ENCODE measurements around the gene SMAD5.

Gene SMAD5

DNA sequence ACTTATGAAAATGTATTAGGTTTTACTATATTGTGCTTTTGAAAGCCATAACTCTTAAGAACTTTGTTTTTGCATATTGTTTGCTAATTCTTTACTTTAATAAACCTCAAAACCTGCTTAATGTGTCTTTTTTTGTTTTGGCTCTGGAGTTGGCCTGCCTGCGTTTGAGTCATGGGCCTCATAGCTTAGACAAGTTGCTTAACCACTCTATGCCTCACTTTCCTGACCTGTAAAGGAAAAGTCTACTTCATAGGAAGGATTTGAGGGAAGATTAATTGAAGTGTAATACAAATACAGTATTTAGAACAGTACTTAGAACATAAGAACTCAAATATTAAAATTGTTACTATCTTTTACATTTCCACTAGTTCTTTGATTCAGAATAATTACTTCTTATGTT is 50.0 kb downstream of the SMAD5 start:
- H3K9ac ChIP-seq (ENCODE audit: insufficient read length) = no peak overlapping the region
- no peak for DNase-seq (ENCODE audit: low read depth, low spot score)
- no peaks in the 10 kb centered on the region for H3K9me3 ChIP-seq (ENCODE audit: low read depth, low read length)
- H3K27ac ChIP-seq = no peak overlapping the region
- no peak overlapping the region for H3K4me3 ChIP-seq
- no peak for TF ChIP-seq POLR2AphosphoS5 (IDR thresholded peaks at IDR 0.05; ENCODE audit: borderline replicate concordance, low read depth, low read length)
- TF ChIP-seq EZH2 (IDR thresholded peaks at IDR 0.05) = no peak
- no peak for TF ChIP-seq FOXP2 (optimal IDR thresholded peaks at IDR 0.05; ENCODE audit: control extremely low read depth, extremely low read length, insufficient read depth)
- peaks cover 17% of the 10 kb centered on the region for H3K36me3 ChIP-seq (ENCODE audit: insufficient read depth, low read length)

DNA sequence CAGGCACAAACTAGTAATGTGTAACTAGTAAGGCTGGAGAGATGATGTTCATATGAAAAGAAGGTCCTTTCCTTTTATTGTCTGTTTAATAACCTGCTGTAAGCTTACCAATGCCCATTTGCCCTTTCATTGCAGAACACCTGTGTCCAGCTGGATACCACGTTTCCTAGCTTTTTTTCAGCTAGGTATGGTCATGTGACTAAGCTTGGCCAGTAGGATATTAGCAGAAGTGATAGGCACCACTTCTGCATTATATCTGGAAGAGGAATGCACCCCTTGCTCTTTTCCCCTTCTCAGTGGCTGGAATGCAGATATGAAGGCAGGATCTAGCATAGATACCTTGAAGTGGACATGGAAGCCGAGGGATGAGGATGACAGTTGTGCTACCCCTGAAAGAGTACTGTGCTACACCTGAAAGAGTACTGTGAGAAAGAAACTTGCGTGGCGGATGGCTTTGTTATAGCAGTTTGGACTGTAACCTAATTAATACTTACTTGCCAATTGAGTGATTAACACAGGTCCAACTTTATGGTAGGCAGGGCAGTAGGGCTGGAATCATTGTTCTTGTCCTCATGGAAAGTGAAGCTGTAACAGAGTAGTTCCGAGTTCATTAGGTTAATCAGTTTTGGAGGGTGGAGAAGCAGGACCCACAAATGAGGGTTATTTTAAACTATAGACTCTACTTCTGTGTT is 53.5 kb downstream of the SMAD5 start:
- Histone ChIP-seq H3K36me3 (ENCODE audit: insufficient read depth, low read length) (no peaks in the 10 kb centered on the region; the same call in 1 of the 2 replicates), H3K4me3 (no peak overlapping the region), H3K9ac (ENCODE audit: insufficient read length) (no peak overlapping the region), H3K27ac (no peak overlapping the region), H3K9me3 (ENCODE audit: low read depth, low read length) (no peaks in the 10 kb centered on the region)
- TF ChIP-seq POLR2AphosphoS5 (IDR thresholded peaks at IDR 0.05; ENCODE audit: borderline replicate concordance, low read depth, low read length) (no peak), FOXP2 (optimal IDR thresholded peaks at IDR 0.05; ENCODE audit: control extremely low read depth, extremely low read length, insufficient read depth) (no peak), EZH2 (IDR thresholded peaks at IDR 0.05) (no peak)
- no peak for DNase-seq (ENCODE audit: low read depth, low spot score)

DNA sequence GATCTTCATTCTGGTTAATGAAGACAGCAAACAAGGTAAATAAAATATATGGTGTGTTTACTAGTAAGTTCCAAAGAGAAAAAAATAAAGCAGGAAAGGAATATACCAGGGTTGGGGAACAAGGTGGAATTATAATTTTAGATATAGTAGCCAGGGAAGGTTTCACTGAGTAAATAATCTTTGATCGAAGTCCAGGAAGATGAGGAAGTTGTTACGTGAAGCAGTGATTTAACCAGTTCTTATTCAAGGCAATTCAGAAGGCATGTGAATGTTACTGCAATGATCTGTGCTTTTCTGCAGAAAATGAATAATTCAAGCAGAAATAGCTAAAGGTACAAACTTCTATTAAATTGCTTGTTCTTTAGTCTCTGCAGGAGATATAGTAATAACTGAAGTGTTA is 54.2 kb downstream of the SMAD5 start:
- TF ChIP-seq EZH2 (IDR thresholded peaks at IDR 0.05) (no peak), POLR2AphosphoS5 (IDR thresholded peaks at IDR 0.05; ENCODE audit: borderline replicate concordance, low read depth, low read length) (no peak), FOXP2 (optimal IDR thresholded peaks at IDR 0.05; ENCODE audit: control extremely low read depth, extremely low read length, insufficient read depth) (no peak)
- Histone ChIP-seq H3K27ac (no peak overlapping the region), H3K36me3 (ENCODE audit: insufficient read depth, low read length) (no peaks in the 10 kb centered on the region; the same call in 1 of the 2 replicates), H3K4me3 (no peak overlapping the region), H3K9ac (ENCODE audit: insufficient read length) (no peak overlapping the region), H3K9me3 (ENCODE audit: low read depth, low read length) (no peaks in the 10 kb centered on the region)
- DNase-seq (ENCODE audit: low read depth, low spot score) = no peak

DNA sequence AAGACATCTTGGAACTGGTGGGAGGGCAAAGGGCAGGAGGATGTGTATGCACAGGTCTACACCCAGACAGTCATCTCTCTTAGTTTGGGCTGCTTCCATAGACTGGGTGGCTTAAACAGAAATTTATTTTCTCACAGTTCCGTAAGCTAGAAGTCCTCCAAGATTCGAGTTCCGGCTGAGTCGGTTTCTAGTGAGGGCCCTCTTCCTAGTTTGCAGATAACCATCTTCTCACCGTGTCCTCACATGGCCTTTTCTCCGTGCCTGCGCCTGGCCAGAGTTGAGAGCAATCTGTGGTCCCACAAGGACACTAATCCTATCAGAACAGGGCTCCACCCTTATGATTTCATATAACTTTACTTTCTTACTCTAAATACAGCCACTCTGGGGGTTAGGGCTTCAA is 56.2 kb downstream of the SMAD5 start:
- Histone ChIP-seq H3K27ac (no peak overlapping the region), H3K9ac (ENCODE audit: insufficient read length) (no peak overlapping the region), H3K36me3 (ENCODE audit: insufficient read depth, low read length) (no peaks in the 10 kb centered on the region; the same call in 1 of the 2 replicates), H3K4me3 (no peak overlapping the region), H3K9me3 (ENCODE audit: low read depth, low read length) (no peaks in the 10 kb centered on the region)
- TF ChIP-seq FOXP2 (optimal IDR thresholded peaks at IDR 0.05; ENCODE audit: control extremely low read depth, extremely low read length, insufficient read depth) (no peak), POLR2AphosphoS5 (IDR thresholded peaks at IDR 0.05; ENCODE audit: borderline replicate concordance, low read depth, low read length) (no peak), EZH2 (IDR thresholded peaks at IDR 0.05) (no peak)
- DNase-seq (ENCODE audit: low read depth, low spot score) = no peak

DNA sequence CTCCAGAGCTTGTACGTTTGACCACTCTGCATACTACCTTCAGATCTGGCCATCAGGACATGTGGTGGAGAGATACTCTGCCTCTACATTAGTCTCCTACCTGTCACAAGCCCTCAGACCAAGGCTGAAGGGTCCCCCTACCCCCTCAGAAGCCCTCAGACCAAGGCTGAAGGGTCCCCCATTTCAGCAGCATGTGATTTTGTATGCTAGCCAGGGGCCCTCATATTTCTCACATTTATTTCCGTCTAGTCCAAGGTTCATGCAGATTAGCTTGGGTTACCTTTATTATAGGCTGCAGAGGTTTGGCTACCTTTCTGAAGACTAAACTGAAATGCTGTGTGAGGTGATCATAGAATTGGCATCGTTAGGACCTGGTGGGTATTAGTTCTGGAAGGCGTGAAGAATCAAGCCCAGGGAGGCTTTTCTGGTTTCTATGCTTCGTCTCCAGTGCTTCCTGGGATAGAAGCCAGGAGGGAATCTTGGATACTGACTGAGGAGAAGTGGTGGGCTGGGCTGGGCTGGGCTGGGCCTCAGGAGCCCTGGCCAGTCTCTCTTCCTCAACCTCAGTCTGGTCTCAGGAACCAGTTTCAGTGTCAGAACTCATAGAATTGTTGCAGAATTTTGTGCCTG is 57.6 kb downstream of the SMAD5 start:
- Histone ChIP-seq H3K4me3 (no peak overlapping the region), H3K9me3 (ENCODE audit: low read depth, low read length) (no peaks in the 10 kb centered on the region), H3K9ac (ENCODE audit: insufficient read length) (no peak overlapping the region), H3K27ac (no peak overlapping the region), H3K36me3 (ENCODE audit: insufficient read depth, low read length) (no peaks in the 10 kb centered on the region; the same call in 1 of the 2 replicates)
- DNase-seq (ENCODE audit: low read depth, low spot score) = no peak
- no peak for TF ChIP-seq EZH2 (IDR thresholded peaks at IDR 0.05)
- no peak for TF ChIP-seq POLR2AphosphoS5 (IDR thresholded peaks at IDR 0.05; ENCODE audit: borderline replicate concordance, low read depth, low read length)
- no peak for TF ChIP-seq FOXP2 (optimal IDR thresholded peaks at IDR 0.05; ENCODE audit: control extremely low read depth, extremely low read length, insufficient read depth)

DNA sequence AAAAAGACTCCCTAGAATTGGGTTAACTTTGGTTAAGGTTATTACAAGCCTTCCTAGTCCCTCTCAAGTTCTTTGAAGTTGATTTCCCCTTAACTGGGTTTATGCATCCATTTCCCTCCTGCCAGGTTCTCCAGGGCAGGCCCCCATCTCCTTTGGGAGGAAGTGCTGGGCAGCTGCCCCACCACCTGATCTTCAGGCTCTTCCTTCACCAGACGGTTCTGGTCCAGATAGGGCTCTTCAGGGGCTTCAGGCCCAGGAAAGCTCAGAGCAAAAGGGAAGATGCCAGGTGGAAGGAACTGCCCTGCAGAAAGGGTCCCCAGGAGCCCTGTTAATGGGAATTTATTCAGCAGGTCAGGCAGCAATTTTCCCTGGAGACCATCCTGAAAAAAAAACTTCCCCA is 58.3 kb downstream of the SMAD5 start:
- no peak overlapping the region for H3K9ac ChIP-seq (ENCODE audit: insufficient read length)
- TF ChIP-seq POLR2AphosphoS5 (IDR thresholded peaks at IDR 0.05; ENCODE audit: borderline replicate concordance, low read depth, low read length) (no peak), EZH2 (IDR thresholded peaks at IDR 0.05) (no peak), FOXP2 (optimal IDR thresholded peaks at IDR 0.05; ENCODE audit: control extremely low read depth, extremely low read length, insufficient read depth) (no peak)
- H3K27ac ChIP-seq = no peak overlapping the region
- H3K4me3 ChIP-seq = no peak overlapping the region
- H3K9me3 ChIP-seq (ENCODE audit: low read depth, low read length) = no peaks in the 10 kb centered on the region
- H3K36me3 ChIP-seq (ENCODE audit: insufficient read depth, low read length) = no peaks in the 10 kb centered on the region; the same call in 1 of the 2 replicates
- DNase-seq (ENCODE audit: low read depth, low spot score) = no peak

DNA sequence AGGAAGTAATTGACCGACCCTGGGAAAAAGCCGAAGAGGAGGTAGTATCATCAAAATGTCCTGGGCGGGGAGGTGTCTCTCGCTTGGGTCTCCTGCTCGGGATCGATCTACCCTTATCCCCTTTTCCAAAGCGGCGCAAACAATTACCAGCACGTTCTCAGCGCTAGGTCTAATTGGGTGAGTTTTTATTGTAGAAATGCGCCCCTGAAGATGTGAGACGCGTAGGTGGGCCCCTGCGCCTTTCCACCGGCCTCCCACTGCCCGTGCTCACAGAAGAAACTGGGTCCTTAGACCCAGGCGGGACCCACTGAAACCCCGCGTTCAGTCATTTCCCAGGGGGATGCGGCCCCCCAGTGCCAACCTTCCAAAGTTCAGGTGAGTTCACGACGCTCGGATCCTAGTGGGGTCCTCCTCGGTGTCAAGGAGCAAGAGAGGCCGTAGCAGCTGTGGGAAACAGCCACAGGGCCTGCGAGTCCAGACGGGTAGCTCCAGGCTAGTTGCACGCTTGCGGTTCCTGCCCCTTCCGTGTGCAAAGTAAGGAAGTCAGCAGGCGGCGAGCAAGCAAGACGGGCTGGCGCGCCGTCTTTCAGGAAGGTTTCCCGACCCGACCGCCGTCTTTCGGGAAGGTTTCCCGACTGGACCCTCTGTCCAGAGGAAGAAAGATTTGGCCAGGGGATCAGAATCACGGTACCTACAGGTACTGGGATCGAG is 58.8 kb downstream of the SMAD5 start:
- Histone ChIP-seq H3K4me3 (no peak overlapping the region), H3K27ac (no peak overlapping the region), H3K9ac (ENCODE audit: insufficient read length) (no peak overlapping the region), H3K9me3 (ENCODE audit: low read depth, low read length) (no peaks in the 10 kb centered on the region), H3K36me3 (ENCODE audit: insufficient read depth, low read length) (no peaks in the 10 kb centered on the region; the same call in 1 of the 2 replicates)
- TF ChIP-seq EZH2 (IDR thresholded peaks at IDR 0.05) = peak; percentile 13
- peak; percentile 29 for TF ChIP-seq POLR2AphosphoS5 (IDR thresholded peaks at IDR 0.05; ENCODE audit: borderline replicate concordance, low read depth, low read length)
- no peak for TF ChIP-seq FOXP2 (optimal IDR thresholded peaks at IDR 0.05; ENCODE audit: control extremely low read depth, extremely low read length, insufficient read depth)
- no peak for DNase-seq (ENCODE audit: low read depth, low spot score)

DNA sequence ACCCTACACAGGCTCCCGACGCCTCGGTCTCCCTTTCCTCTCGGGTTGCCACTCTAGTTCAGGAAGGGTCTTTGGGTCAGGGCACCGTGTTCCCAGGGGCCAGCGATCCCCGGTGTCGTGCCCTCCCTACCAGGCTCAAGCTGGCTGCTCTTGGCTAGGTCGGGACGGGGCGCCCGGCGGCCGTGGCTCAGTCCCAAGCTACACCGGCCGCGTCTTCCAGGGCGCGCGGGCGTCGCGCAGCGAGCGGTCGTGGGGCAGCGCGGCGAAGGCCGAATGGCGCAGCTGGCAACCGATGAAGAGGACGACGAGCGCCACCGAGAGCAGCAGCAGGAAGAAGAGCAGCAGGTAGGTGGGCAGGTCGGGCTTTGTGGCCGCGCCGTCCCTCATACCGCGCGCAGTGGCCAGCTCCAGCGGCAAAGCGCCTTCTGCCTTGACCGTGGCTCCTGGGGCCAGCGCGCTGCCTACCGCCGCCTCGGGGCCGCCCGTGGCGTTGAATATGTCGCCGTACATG is 59.4 kb downstream of the SMAD5 start:
- Histone ChIP-seq H3K4me3 (no peak overlapping the region), H3K9me3 (ENCODE audit: low read depth, low read length) (no peaks in the 10 kb centered on the region), H3K9ac (ENCODE audit: insufficient read length) (no peak overlapping the region), H3K36me3 (ENCODE audit: insufficient read depth, low read length) (no peaks in the 10 kb centered on the region; the same call in 1 of the 2 replicates), H3K27ac (no peak overlapping the region)
- TF ChIP-seq EZH2 (IDR thresholded peaks at IDR 0.05) (no peak), POLR2AphosphoS5 (IDR thresholded peaks at IDR 0.05; ENCODE audit: borderline replicate concordance, low read depth, low read length) (no peak; the same call in 1 of the 2 replicates), FOXP2 (optimal IDR thresholded peaks at IDR 0.05; ENCODE audit: control extremely low read depth, extremely low read length, insufficient read depth) (no peak)
- no peak for DNase-seq (ENCODE audit: low read depth, low spot score)
